Thoracic aorta (tissue), 2 donors: ENCODE results near the gene LRRC66. TPM values are rescaled to one million over a fixed set of nuclear protein-coding genes. Genes with fewer than 3 reads are reported as not detected.

ENCODE experiments used
- ATAC-seq: fragments of 150-250 bp; one replicate; pipeline ENCODE4 v1.8.0; 2017; ENCODE audit warnings: low read depth; ENCODE audit not compliant: insufficient number of reproducible peaks, low FRiP score
- DNase-seq: peaks from one replicate; pipeline ENCODE4 v3.0.0-alpha.2; 2020; ENCODE audit warnings: low spot score
- H3K27ac ChIP-seq, 2 donors: fragments of 200-600 bp; sonication (generic); 1 replicate in 1 of 2; 2 replicates in 1 of 2; pipeline ENCODE4 v1.5.1; 2016; ENCODE audit warnings: mild to moderate bottlenecking in 2 of 2, moderate library complexity in 2 of 2
- H3K27me3 ChIP-seq: fragments of 200-600 bp; sonication (generic); replicated peaks from 2 replicates; pipeline ENCODE4 v1.6.0; 2016; ENCODE audit warnings: mild to moderate bottlenecking; ENCODE audit not compliant: insufficient read depth
- H3K36me3 ChIP-seq: fragments of 200-600 bp; sonication (generic); one replicate; pipeline ENCODE4 v1.5.1; 2016
- H3K4me1 ChIP-seq, 2 donors: fragments of 200-600 bp; sonication (generic); 1 replicate in 1 of 2; 2 replicates in 1 of 2; pipeline versions ENCODE4 v1.5.1 to v1.6.0; 2016; ENCODE audit warnings: low read depth in 2 of 2, mild to moderate bottlenecking in 1 of 2; ENCODE audit not compliant: control insufficient read depth in 1 of 2
- H3K4me3 ChIP-seq: fragments of 200-600 bp; sonication (generic); 2 replicates; pipeline ENCODE4 v1.5.1; 2016; ENCODE audit warnings: mild to moderate bottlenecking
- H3K9me3 ChIP-seq: fragments of 200-600 bp; sonication (generic); 2 replicates; pipeline ENCODE4 v1.5.1; 2016
- CTCF ChIP-seq: fragments of 200-600 bp; sonication (generic); IDR thresholded peaks from one replicate; pipeline ENCODE4 v1.5.1; 2019; ENCODE audit warnings: antibody characterized with exemption
- total RNA-seq, 2 donors: library from RNA; depleted of rRNA; stranded (reverse); fragments of >200 nt; gene quantifications; one replicate each; pipeline versions ENCODE4 v1.1.0 to v1.2.3, GENCODE V29; 2016

Gene LRRC66
- total RNA-seq, 2 donors from 2014 or later, result 0.42 to 1.1 TPM

GRCh38 chr4:52045028-52045427 lies 24.9 kb upstream of the LRRC66 start:
- ATAC-seq (no peak), DNase-seq (no peak)
- no peak for TF ChIP-seq CTCF

GRCh38 chr4:52038103-52038912 lies 18.1 kb upstream of the LRRC66 start, which contains the start of gene SGCB:
TSS of gene SGCB (minus strand) at chr4:52038299. CDS start at chr4:52038259, 40 bp downstream.
- Histone ChIP-seq H3K9me3 (no peaks in the 10 kb centered on the region), H3K27me3 (no peaks in the 10 kb centered on the region), H3K4me3 (peak within 1 kb of the TSS; percentile 81), H3K36me3 (no peaks in the 10 kb centered on the region), H3K4me1 (peaks cover 4 to 40% of the 10 kb centered on the region in 2 donors), H3K27ac (peak within 1 kb of the TSS; percentile 52 to 77)
- TF ChIP-seq CTCF, result no peak
- peak; percentile 67 for ATAC-seq
- peak; percentile 4 for DNase-seq

More at GRCh38 chr4:52045028-52045427, 24.9 kb upstream of the LRRC66 start:
- no peaks in the 10 kb centered on the region for H3K9me3 ChIP-seq
- no peaks in the 10 kb centered on the region for H3K27me3 ChIP-seq
- H3K27ac ChIP-seq, result no peak overlapping the region
- no peaks in the 10 kb centered on the region for H3K4me1 ChIP-seq
- no peaks in the 10 kb centered on the region for H3K36me3 ChIP-seq
- no peak overlapping the region for H3K4me3 ChIP-seq

GRCh38 chr4:52037689-52038102 lies 17.5 kb upstream of the LRRC66 start:
- no peak for DNase-seq
- Histone ChIP-seq H3K4me1 (peaks cover 8 to 41% of the 10 kb centered on the region in 2 donors), H3K36me3 (no peaks in the 10 kb centered on the region), H3K4me3 (peak overlapping the region; percentile 81), H3K9me3 (no peaks in the 10 kb centered on the region), H3K27me3 (no peaks in the 10 kb centered on the region), H3K27ac (peak overlapping the region; percentile 52 to 57)
- peak; percentile 20 for ATAC-seq
- no peak for TF ChIP-seq CTCF

- H3K4me1 ChIP-seq, result peaks cover 8 to 41% of the 10 kb centered on the region in 2 donors
- H3K27ac ChIP-seq, result peak overlapping the region; percentile 52 to 57
- peak overlapping the region; percentile 81 for H3K4me3 ChIP-seq
- TF ChIP-seq CTCF, result no peak
- H3K9me3 ChIP-seq, result no peaks in the 10 kb centered on the region
- DNase-seq (no peak), ATAC-seq (no peak)
- H3K27me3 ChIP-seq, result no peaks in the 10 kb centered on the region
- H3K36me3 ChIP-seq, result no peaks in the 10 kb centered on the region
Observed at GRCh38 chr4:52036886-52037530, 16.8 kb upstream of the LRRC66 start.

- DNase-seq (no peak), ATAC-seq (no peak)
- TF ChIP-seq CTCF, result no peak
- H3K9me3 ChIP-seq, result no peaks in the 10 kb centered on the region
- peaks cover 8 to 41% of the 10 kb centered on the region in 2 donors for H3K4me1 ChIP-seq
- H3K27ac ChIP-seq, result no peak overlapping the region
- H3K36me3 ChIP-seq, result no peaks in the 10 kb centered on the region
- no peak overlapping the region for H3K4me3 ChIP-seq
- no peaks in the 10 kb centered on the region for H3K27me3 ChIP-seq
Observed at GRCh38 chr4:52035190-52035589, 15.0 kb upstream of the LRRC66 start.
